ENCODE measurements around the gene BCL11B. TPM values are rescaled to one million over a fixed set of nuclear protein-coding genes. Genes with fewer than 3 reads are reported as not detected.

The BCL11B gene
- total RNA-seq, 2 experiments from 2014 or later: 48.9 to 49.1 TPM

DNA sequence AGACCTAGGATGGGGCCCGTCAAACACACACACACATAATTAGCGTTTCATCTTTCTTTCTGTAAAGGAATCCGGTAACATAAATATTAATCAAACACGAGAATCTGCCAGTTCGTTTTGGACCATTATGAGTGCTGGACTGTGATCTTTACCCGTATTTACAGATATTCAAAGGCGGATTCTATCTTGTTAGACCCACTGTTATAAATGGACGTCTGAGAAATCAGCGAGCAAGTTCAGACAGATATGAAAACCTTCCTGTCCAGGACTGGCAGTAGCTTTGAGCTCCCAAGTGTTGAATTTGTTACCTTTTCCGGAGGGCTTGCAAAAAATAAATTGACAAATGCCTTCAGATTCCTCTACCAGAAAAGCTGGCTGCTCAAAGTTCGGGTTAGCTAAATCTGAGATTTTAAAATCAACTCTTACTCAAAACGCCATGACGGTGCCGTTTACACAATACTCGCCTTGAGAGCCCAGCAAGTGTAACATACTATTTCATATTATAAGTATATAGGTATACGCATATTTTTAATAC is 27.6 kb downstream of the BCL11B start:
- peak overlapping the region; percentile 96 for H3K27ac Mint-ChIP-seq
- no peaks in the 10 kb centered on the region for H3K27me3 Mint-ChIP-seq
- no peak for DNase-seq
- peaks cover 72% of the 10 kb centered on the region for H3K4me1 Mint-ChIP-seq (ENCODE audit: low read depth)
- ChIA-PET CTCF (interaction anchor here (0.8 to 1.8 kb wide), 5 partner anchors 10 to 54 kb away, joined by 3 to 12 read pairs (median 7); no protein-coding TSS in a partner anchor), POLR2A (interaction anchor here (1.0 to 23.9 kb wide), 3 partner anchors 11 to 22 kb away, joined by 3 to 425 read pairs (median 8); partner anchors contain the start of gene BCL11B)
- intact Hi-C loops (cut with micrococcal nuclease): no loop called here
- H3K36me3 Mint-ChIP-seq: peaks cover 42% of the 10 kb centered on the region
- H3K9me3 Mint-ChIP-seq: no peaks in the 10 kb centered on the region
- H3K4me3 Mint-ChIP-seq: peak overlapping the region; percentile 75

DNA sequence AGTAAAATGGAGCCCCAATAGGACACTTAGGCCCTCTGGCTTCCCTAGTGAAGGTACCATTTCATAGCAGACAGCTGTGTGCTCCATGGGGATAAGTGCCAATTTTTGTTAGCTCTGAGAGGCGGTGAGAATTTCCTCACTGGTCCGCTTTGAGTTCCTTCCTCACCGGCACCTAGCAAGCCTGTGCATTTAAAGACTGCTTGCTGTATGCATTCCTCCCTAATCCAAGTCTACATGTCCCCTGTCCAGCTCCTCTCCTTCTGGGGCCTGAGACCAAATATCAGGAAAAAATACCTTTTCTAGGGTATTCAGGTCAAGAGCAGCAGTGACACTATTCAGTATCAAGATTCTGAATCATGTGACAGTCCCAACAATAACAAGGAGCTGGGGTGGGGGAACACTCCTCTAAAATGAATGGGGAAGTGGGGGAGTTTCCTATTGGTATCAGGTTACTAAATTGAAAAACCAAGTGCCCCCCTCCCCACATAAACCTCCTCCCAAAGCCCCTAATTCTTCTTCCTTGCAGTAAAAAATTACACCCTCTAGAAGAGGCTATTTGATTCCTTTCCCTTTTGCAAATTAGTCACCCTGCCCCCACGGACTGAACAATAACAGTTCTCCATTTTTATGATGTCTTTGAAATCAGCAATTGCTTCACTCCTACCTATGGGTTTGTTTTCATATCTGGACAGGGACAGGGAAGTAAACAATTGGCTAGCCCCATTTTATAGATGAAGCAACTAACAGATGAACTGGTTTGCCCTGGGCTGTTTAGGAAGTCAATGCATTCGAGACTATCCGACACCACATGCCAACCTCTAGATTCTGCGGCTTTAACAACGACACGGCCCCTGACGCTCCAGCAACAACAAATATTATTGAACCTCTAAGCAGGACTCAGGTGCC is 28.9 kb downstream of the BCL11B start:
- Mint-ChIP-seq H3K36me3 (peaks cover 40% of the 10 kb centered on the region), H3K4me1 (ENCODE audit: low read depth) (peaks cover 72% of the 10 kb centered on the region), H3K27me3 (no peaks in the 10 kb centered on the region), H3K4me3 (peak overlapping the region; percentile 75), H3K27ac (peak overlapping the region; percentile 96), H3K9me3 (no peaks in the 10 kb centered on the region)
- CTCF ChIA-PET: interaction anchor here (0.6 to 3.5 kb wide), 10 partner anchors 11 to 1103 kb away, joined by 3 to 44 read pairs (median 4); partner anchors contain the start of gene BCL11B
- POLR2A ChIA-PET: interaction anchor here (1.3 to 23.9 kb wide), 8 partner anchors 10 to 54 kb away, joined by 3 to 425 read pairs (median 10); partner anchors contain the start of gene BCL11B
- no peak for DNase-seq
- intact Hi-C loops (cut with micrococcal nuclease): loop anchor here (1.0 kb wide), 1 partner anchor 25 kb away; no protein-coding TSS in a partner anchor

- ChIA-PET CTCF (interaction anchor here (0.6 to 3.5 kb wide), 12 partner anchors 10 to 1240 kb away, joined by 3 to 44 read pairs (median 4); partner anchors contain the start of gene BCL11B), POLR2A (interaction anchor here (0.7 to 23.9 kb wide), 11 partner anchors 9 to 1264 kb away, joined by 3 to 425 read pairs (median 7); partner anchors contain the start of genes BCL11B and SETD3)
- Mint-ChIP-seq H3K36me3 (peaks cover 39% of the 10 kb centered on the region), H3K27ac (peak overlapping the region; percentile 96), H3K9me3 (no peaks in the 10 kb centered on the region), H3K27me3 (no peaks in the 10 kb centered on the region), H3K4me3 (peak overlapping the region; percentile 75), H3K4me1 (ENCODE audit: low read depth) (peaks cover 72% of the 10 kb centered on the region)
- intact Hi-C loops (cut with micrococcal nuclease): no loop called here
- DNase-seq: no peak
These were observed 29.8 kb downstream of the BCL11B start for GRCh38 chr14:99242238-99242637.

- H3K27ac Mint-ChIP-seq: peak overlapping the region; percentile 96
- peaks cover 34% of the 10 kb centered on the region for H3K36me3 Mint-ChIP-seq
- peaks cover 71% of the 10 kb centered on the region for H3K4me1 Mint-ChIP-seq (ENCODE audit: low read depth)
- H3K9me3 Mint-ChIP-seq: no peaks in the 10 kb centered on the region
- ChIA-PET POLR2A (interaction anchor here (0.7 to 23.9 kb wide), 11 partner anchors 11 to 1263 kb away, joined by 3 to 425 read pairs (median 5); partner anchors contain the start of genes BCL11B and SETD3), CTCF (interaction anchor here (0.6 to 3.5 kb wide), 12 partner anchors 10 to 1239 kb away, joined by 3 to 44 read pairs (median 4); no protein-coding TSS in a partner anchor)
- H3K27me3 Mint-ChIP-seq: no peaks in the 10 kb centered on the region
- H3K4me3 Mint-ChIP-seq: peak overlapping the region; percentile 75
- peak; percentile 65 for DNase-seq
- intact Hi-C loops (cut with micrococcal nuclease): loop anchor here (1.0 kb wide), 2 partner anchors 8 to 21 kb away; no protein-coding TSS in a partner anchor
These were observed 30.5 kb downstream of the BCL11B start for GRCh38 chr14:99241325-99242010.

GRCh38 chr14:99240627-99241324 is 31.2 kb downstream of the BCL11B start:
- Mint-ChIP-seq H3K9me3 (no peaks in the 10 kb centered on the region), H3K4me1 (ENCODE audit: low read depth) (peaks cover 78% of the 10 kb centered on the region), H3K36me3 (peaks cover 34% of the 10 kb centered on the region), H3K4me3 (peak overlapping the region; percentile 75), H3K27me3 (no peaks in the 10 kb centered on the region), H3K27ac (peak overlapping the region; percentile 96)
- ChIA-PET CTCF (interaction anchor here (0.7 to 3.5 kb wide), 10 partner anchors 8 to 1061 kb away, joined by 3 to 44 read pairs (median 4); partner anchors contain the start of gene BCL11B), POLR2A (interaction anchor here (0.7 to 23.9 kb wide), 6 partner anchors 14 to 240 kb away, joined by 3 to 425 read pairs (median 6); partner anchors contain the start of genes BCL11B and SETD3)
- intact Hi-C loops (cut with micrococcal nuclease): loop anchor here (1.0 kb wide), 2 partner anchors 9 to 22 kb away; no protein-coding TSS in a partner anchor
- no peak for DNase-seq

DNA sequence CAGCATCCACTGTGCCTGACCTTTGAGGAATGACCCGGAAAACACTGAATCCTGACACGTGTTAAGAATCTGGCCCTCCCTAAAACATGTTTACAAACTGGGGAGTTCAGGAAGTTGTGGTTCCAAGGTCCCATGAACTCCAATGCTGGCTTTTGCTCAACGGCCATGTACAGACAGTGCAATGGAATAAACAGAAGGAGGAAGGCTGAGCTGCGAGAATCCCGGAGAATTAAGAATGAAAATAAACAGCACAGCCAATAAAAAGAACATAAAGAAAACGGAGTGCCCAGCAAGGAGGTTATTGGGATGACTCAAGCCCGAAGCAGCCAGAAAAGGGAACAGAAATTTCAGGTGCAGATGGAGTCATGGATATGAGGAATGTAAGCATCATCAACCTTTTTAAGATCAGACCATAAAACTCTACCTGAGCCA is 32.3 kb downstream of the BCL11B start:
- Mint-ChIP-seq H3K36me3 (peaks cover 34% of the 10 kb centered on the region), H3K27ac (peak overlapping the region; percentile 96), H3K27me3 (no peaks in the 10 kb centered on the region), H3K4me1 (ENCODE audit: low read depth) (peaks cover 84% of the 10 kb centered on the region), H3K9me3 (no peaks in the 10 kb centered on the region), H3K4me3 (peak overlapping the region; percentile 55)
- no peak for DNase-seq
- intact Hi-C loops (cut with micrococcal nuclease): no loop called here
- ChIA-PET CTCF (interaction anchor here (0.9 to 1.7 kb wide), 6 partner anchors 9 to 149 kb away, joined by 3 to 6 read pairs (median 3); partner anchors contain the start of gene BCL11B), POLR2A (interaction anchor here (23.9 kb wide), 1 partner anchor 26 kb away, joined by 425 read pairs; the partner anchor contains the start of gene BCL11B)

- Mint-ChIP-seq H3K27me3 (no peaks in the 10 kb centered on the region), H3K9me3 (no peaks in the 10 kb centered on the region), H3K4me3 (peak overlapping the region; percentile 66), H3K4me1 (ENCODE audit: low read depth) (peaks cover 88% of the 10 kb centered on the region), H3K27ac (peak overlapping the region; percentile 96), H3K36me3 (peaks cover 24% of the 10 kb centered on the region)
- DNase-seq: no peak
- CTCF ChIA-PET: interaction anchor here (1.1 to 10.7 kb wide), 6 partner anchors 9 to 34 kb away, joined by 3 to 110 read pairs (median 6); partner anchors contain the start of gene BCL11B
- POLR2A ChIA-PET: interaction anchor here (1.2 to 23.9 kb wide), 5 partner anchors 8 to 50 kb away, joined by 3 to 425 read pairs (median 12); partner anchors contain the start of gene BCL11B
- intact Hi-C loops (cut with micrococcal nuclease): no loop called here
These were observed 33.8 kb downstream of the BCL11B start for GRCh38 chr14:99238216-99238615.

- H3K27me3 Mint-ChIP-seq: no peaks in the 10 kb centered on the region
- H3K4me1 Mint-ChIP-seq (ENCODE audit: low read depth): peaks cover 88% of the 10 kb centered on the region
- no peak for DNase-seq
- CTCF ChIA-PET: interaction anchor here (0.6 to 10.7 kb wide), 14 partner anchors 10 to 1098 kb away, joined by 3 to 110 read pairs (median 4); partner anchors contain the start of gene BCL11B
- H3K36me3 Mint-ChIP-seq: peaks cover 26% of the 10 kb centered on the region
- POLR2A ChIA-PET: interaction anchor here (1.2 to 23.9 kb wide), 8 partner anchors 9 to 49 kb away, joined by 3 to 425 read pairs (median 6); partner anchors contain the start of gene BCL11B
- H3K27ac Mint-ChIP-seq: peak overlapping the region; percentile 96
- intact Hi-C loops (cut with micrococcal nuclease): no loop called here
- peak overlapping the region; percentile 66 for H3K4me3 Mint-ChIP-seq
- no peaks in the 10 kb centered on the region for H3K9me3 Mint-ChIP-seq
These were observed 34.7 kb downstream of the BCL11B start for GRCh38 chr14:99237288-99237687.

- intact Hi-C loops (cut with micrococcal nuclease): no loop called here
- DNase-seq: no peak
- H3K27ac Mint-ChIP-seq: peak overlapping the region; percentile 96
- H3K9me3 Mint-ChIP-seq: no peaks in the 10 kb centered on the region
- peaks cover 26% of the 10 kb centered on the region for H3K36me3 Mint-ChIP-seq
- peaks cover 88% of the 10 kb centered on the region for H3K4me1 Mint-ChIP-seq (ENCODE audit: low read depth)
- ChIA-PET POLR2A (interaction anchor here (0.9 to 23.9 kb wide), 10 partner anchors 10 to 252 kb away, joined by 3 to 425 read pairs (median 4); partner anchors contain the start of gene BCL11B), CTCF (interaction anchor here (0.8 to 10.7 kb wide), 15 partner anchors 8 to 1098 kb away, joined by 3 to 110 read pairs (median 5); partner anchors contain the start of gene BCL11B)
- H3K4me3 Mint-ChIP-seq: peak overlapping the region; percentile 76
- no peaks in the 10 kb centered on the region for H3K27me3 Mint-ChIP-seq
These were observed 35.4 kb downstream of the BCL11B start for GRCh38 chr14:99236386-99237138.

All from activated CD4-positive, alpha-beta memory T cell treated with anti-CD3 and anti-CD28 coated beads for 36 hours (primary cell).